CD1c-positive myeloid dendritic cell (primary cell): Measurements from ENCODE around the gene PON3.

Source experiments
- DNase-seq: peaks from one replicate; pipeline ENCODE4 v3.0.0-alpha.2; 2016; ENCODE audit errors: extremely low spot score

Gene PON3

GRCh38 chr7:95340491-95340890, 55.7 kb downstream of the PON3 start:
- no peak for DNase-seq

DNA sequence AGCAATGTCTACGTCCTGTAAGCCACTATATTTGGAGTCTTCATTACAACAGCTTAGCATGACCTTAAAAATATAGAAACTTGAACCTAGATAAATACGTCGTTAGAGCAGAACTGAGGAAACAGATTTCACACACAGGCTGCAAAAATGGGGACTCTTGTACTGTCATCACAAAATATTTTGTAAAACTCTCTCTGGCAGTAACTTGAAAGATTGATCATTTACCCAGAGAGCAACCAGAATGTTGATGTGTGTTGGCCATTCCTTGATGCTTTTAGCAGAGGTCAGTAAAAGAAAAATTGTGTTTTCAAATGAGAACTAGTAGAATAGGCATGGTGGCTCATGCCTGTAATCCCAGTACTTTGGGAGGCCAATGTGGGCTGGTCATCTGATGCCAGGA, 57.3 kb downstream of the PON3 start:
- DNase-seq: no peak

GRCh38 chr7:95335093-95335492, 61.1 kb downstream of the PON3 start:
- no peak for DNase-seq

GRCh38 chr7:95334447-95334846, 61.7 kb downstream of the PON3 start:
- no peak for DNase-seq

GRCh38 chr7:95330961-95331337, 65.2 kb downstream of the PON3 start:
- no peak for DNase-seq

- DNase-seq: no peak
These were observed 65.8 kb downstream of the PON3 start for GRCh38 chr7:95330204-95330960.

DNA sequence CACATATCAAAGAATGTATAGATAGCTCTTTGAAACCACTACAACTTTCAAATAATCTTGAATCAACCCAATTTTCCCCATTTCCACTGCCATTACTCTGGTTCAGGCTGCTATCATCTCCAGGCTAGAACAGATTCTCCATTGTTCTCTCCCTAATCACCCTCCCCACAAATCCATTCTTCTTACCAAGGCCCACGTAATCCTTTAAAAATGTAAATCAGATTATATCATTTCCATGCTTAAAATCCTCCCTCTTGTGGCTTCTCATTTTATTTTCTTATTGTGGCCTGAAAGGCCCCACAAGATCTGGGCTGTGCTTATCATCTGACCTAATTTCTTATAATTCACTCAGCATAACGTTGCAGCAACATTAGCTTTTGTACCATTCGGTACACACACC, 68.8 kb downstream of the PON3 start:
- DNase-seq: no peak

GRCh38 chr7:95324431-95324830, 71.7 kb downstream of the PON3 start, which contains the start of gene PON1:
PON1 (minus strand) TSS chr7:95324532; CDS start chr7:95324475, 57 bp downstream.
- no peak for DNase-seq

- no peak for DNase-seq
These were observed 72.6 kb downstream of the PON3 start for GRCh38 chr7:95323410-95324129.

DNA sequence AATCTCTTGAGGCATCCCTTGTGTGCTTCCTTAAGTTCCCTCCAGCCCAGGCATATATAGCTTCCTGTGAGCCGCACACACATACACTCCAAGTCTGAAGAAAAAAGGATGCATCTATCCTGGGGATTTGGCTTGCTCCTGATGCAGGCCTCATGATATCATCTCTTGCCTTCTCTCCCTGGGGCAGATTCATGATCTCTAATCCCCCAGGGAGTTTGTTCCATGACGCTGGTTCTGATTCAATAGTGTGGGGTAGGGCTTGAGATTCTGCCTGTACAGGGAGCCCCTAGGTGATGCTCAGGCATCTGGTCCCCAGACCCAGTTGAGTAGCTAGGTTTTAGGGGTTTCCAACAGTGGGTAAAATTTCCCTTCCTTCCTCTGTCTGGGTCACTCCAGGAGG, 73.3 kb downstream of the PON3 start:
- no peak for DNase-seq

GRCh38 chr7:95322396-95322795, 73.8 kb downstream of the PON3 start:
- DNase-seq: no peak

- no peak for DNase-seq
These were observed 74.5 kb downstream of the PON3 start for GRCh38 chr7:95321720-95322119.

GRCh38 chr7:95320651-95321050, 75.5 kb downstream of the PON3 start:
- no peak for DNase-seq

- no peak for DNase-seq
These were observed 76.6 kb downstream of the PON3 start for GRCh38 chr7:95319570-95319969.

DNA sequence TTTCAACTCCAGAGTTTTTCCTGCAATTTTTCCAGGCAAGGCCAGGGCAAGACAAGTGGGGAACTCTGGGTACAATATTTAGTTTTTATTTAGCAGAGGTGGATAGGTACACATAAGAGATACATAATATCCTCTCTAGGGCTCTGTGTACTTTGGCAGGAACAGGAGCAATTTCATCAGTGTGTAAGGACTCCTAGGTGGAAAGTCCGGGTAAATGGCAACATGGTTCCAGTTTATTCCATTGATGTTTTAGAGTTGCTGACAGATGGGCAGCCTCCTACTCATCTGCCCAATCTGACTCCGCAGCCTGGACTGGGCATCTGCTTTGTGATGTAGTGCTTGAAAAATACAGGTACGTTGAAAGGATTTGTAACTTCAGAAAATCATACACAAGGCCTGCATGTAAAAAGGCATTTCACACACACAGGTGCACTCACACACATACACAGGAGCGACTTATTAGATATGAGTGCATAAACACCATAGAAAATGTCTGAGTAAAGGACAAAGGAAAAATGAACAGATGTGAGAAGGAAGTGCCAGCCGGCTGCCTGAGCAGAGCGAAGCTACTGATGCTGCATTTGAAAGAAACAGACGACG, 77.6 kb downstream of the PON3 start:
- DNase-seq: no peak

DNA sequence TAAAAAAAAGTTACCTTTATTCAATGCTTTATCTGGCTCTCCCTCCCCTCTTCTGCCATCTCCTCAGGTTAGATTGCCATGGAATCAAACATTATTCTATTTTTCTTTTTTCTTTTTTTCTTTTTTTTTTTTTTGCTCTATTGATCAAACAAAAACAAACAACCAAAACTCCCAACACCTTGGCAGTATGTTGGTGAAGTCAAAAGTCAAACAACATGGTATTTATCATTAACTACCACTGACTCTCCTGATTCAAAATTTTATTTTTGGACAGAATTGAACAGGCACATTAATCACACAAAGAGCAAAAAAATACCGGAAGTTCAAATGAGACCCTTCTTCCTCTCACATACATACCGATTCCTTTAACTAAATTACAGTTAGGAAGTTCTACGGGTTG, 78.2 kb downstream of the PON3 start:
- DNase-seq: no peak

GRCh38 chr7:95317546-95317945, 78.6 kb downstream of the PON3 start:
- DNase-seq: no peak

GRCh38 chr7:95316588-95316987, 79.6 kb downstream of the PON3 start:
- no peak for DNase-seq

DNA sequence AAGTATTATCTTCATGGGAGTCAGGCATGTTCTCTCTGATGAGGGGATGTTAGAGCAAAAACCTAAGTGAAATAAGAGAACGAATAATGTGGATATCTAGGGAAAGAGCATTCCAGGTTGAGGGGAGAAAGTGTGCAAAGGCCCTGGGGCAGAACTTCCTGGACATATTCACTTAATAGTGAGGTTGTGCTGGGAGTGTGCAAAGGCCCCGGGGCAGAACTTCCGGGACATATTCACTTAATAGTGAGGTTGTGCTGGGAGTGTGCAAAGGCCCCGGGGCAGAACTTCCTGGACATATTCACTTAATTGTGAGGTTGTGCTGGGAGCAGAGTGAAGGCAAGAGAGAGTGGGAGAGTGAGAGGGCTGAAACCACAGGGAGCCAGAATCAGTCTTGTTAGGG, 83.6 kb downstream of the PON3 start:
- DNase-seq: no peak

DNA sequence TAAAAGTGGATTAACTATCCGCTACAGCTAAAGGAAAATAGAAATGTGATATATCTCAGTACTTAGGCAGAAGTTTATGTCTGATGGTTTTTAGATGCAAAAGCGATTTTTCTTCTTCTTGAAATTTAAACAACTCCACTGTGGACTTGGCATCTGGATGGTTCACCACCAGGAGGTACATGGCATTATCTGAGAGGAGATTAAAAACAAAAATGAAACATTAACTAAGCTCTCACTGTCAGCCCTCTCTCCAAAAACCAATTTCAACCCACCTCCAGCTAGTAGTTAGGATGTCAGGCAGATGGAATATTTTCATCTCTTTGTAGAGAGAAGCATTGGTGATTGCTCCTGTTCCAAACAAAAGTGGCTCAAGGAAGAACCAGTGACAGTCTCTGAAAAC, 84.8 kb downstream of the PON3 start:
- no peak for DNase-seq

GRCh38 chr7:95309951-95310350, 86.2 kb downstream of the PON3 start:
- DNase-seq: no peak
